Neural cell (in vitro differentiated cells): Measurements from ENCODE around the gene LRMDA. TPM values are rescaled to one million over a fixed set of nuclear protein-coding genes. Genes with fewer than 3 reads are reported as not detected.

ENCODE experiments used
- H2AFZ ChIP-seq: fragments of 200-600, 300-800 bp; sonication (generic), shearing (Covaris generic); 2 replicates; pipeline ENCODE4 v1.6.0; 2014; ENCODE audit warnings: low read depth, mild to moderate bottlenecking, antibody characterized with exemption, low read length, moderate library complexity
- H3F3A ChIP-seq: fragments of 200-600 bp; shearing (Covaris generic); 2 replicates; pipeline ENCODE4 v1.6.1; 2016; ENCODE audit warnings: mild to moderate bottlenecking, moderate library complexity, mixed read lengths, antibody characterized with exemption, low read length; ENCODE audit not compliant: insufficient read depth, poor library complexity, severe bottlenecking
- H3K27ac ChIP-seq: fragments of 200-600, 300-800 bp; sonication (generic), shearing (Covaris generic); 2 replicates; pipeline ENCODE4 v1.5.1; 2014; ENCODE audit warnings: mild to moderate bottlenecking, low read length, moderate library complexity
- H3K27me3 ChIP-seq: fragments of 300-800, 200-600 bp; sonication (generic), shearing (Covaris generic); 2 replicates; pipeline ENCODE4 v1.6.0; 2014; ENCODE audit warnings: mild to moderate bottlenecking, low read depth, low read length, moderate library complexity; ENCODE audit not compliant: insufficient read depth
- H3K36me3 ChIP-seq: fragments of 300-800, 200-600 bp; sonication (generic), shearing (Covaris generic); 2 replicates; pipeline ENCODE4 v1.5.1; 2014; ENCODE audit warnings: mild to moderate bottlenecking, antibody characterized with exemption, low read length, moderate library complexity; ENCODE audit not compliant: insufficient read depth
- H3K4me2 ChIP-seq: fragments of 300-800, 200-600 bp; sonication (generic), shearing (Covaris generic); 2 replicates; pipeline ENCODE4 v1.6.0; 2014; ENCODE audit warnings: mild to moderate bottlenecking, low read length
- H3K4me3 ChIP-seq: fragments of 300-800, 200-600 bp; sonication (generic), shearing (Covaris generic); 2 replicates; pipeline ENCODE4 v1.5.1; 2014; ENCODE audit warnings: mild to moderate bottlenecking, low read length, moderate library complexity
- H3K79me2 ChIP-seq: fragments of 200-600 bp; shearing (Covaris generic); replicated peaks from 2 replicates; pipeline ENCODE4 v1.6.0; 2014; ENCODE audit warnings: mild to moderate bottlenecking, low read length, moderate library complexity; ENCODE audit not compliant: insufficient read depth
- H3K9ac ChIP-seq: fragments of 300-800, 200-600 bp; sonication (generic), shearing (Covaris generic); 2 replicates; pipeline ENCODE4 v1.6.1; 2016; ENCODE audit warnings: mild to moderate bottlenecking, low read length, mixed read lengths
- H3K9me2 ChIP-seq: fragments of 200-600 bp; shearing (Covaris generic); 2 replicates; pipeline ENCODE4 v1.6.1; 2016; ENCODE audit warnings: mild to moderate bottlenecking, low read length, mixed read lengths; ENCODE audit not compliant: insufficient read depth
- H3K9me3 ChIP-seq: fragments of 200-600, 300-800 bp; sonication (generic), shearing (Covaris generic); 2 replicates; pipeline ENCODE4 v1.6.1; 2016; ENCODE audit warnings: mild to moderate bottlenecking, mixed run types, low read length, moderate library complexity, mixed read lengths
- H4K20me1 ChIP-seq: fragments of 200-600 bp; shearing (Covaris generic); 2 replicates; pipeline ENCODE4 v1.6.1; 2016; ENCODE audit warnings: mild to moderate bottlenecking, mixed run types; ENCODE audit not compliant: insufficient read depth
- CTCF ChIP-seq: fragments of 450-650 bp; IDR thresholded peaks from 2 replicates; pipeline ENCODE4 v1.5.1; 2014; ENCODE audit warnings: antibody characterized with exemption, mild to moderate bottlenecking, moderate library complexity; ENCODE audit not compliant: poor library complexity, severe bottlenecking
- EP300 ChIP-seq: fragments of 450-650 bp; conservative IDR thresholded peaks from 2 replicates; pipeline ENCODE4 v1.6.1; 2014; ENCODE audit warnings: antibody characterized with exemption, mild to moderate bottlenecking, moderate library complexity; ENCODE audit not compliant: poor library complexity, severe bottlenecking
- EZH2 ChIP-seq: fragments of 200-600, 300-800 bp; shearing (Covaris generic), sonication (generic); IDR thresholded peaks from 2 replicates; pipeline ENCODE4 v1.6.1; 2014; ENCODE audit warnings: antibody characterized with exemption, low read length, borderline replicate concordance, mild to moderate bottlenecking; ENCODE audit not compliant: insufficient read depth, poor library complexity, severe bottlenecking
- MXI1 ChIP-seq: fragments of 450-650 bp; conservative IDR thresholded peaks from 2 replicates; pipeline ENCODE4 v1.6.1; 2014; ENCODE audit warnings: antibody characterized with exemption, mild to moderate bottlenecking; ENCODE audit not compliant: poor library complexity, severe bottlenecking
- POLR2AphosphoS5 ChIP-seq: IDR thresholded peaks from 2 replicates; pipeline ENCODE4 v1.6.1; 2012
- RAD21 ChIP-seq: fragments of 450-650 bp; conservative IDR thresholded peaks from 2 replicates; pipeline ENCODE4 v1.6.1; 2014; ENCODE audit warnings: antibody characterized with exemption, mild to moderate bottlenecking, moderate library complexity
- SMC3 ChIP-seq: fragments of 450-650 bp; conservative IDR thresholded peaks from 2 replicates; pipeline ENCODE4 v1.6.1; 2014; ENCODE audit warnings: antibody characterized with exemption, mild to moderate bottlenecking, moderate library complexity; ENCODE audit not compliant: poor library complexity
- TAF1 ChIP-seq: IDR thresholded peaks from 2 replicates; pipeline ENCODE4 v1.6.1; 2012; ENCODE audit warnings: low read depth
- polyA plus RNA-seq: library from polyadenylated mRNA; depleted of rRNA; stranded (reverse); fragments of >200 nt; gene quantifications from 2 replicates; pipeline ENCODE4 v1.2.3, GENCODE V29; 2014
- TF ChIP-seq, protein P1 (sequence below): IDR thresholded peaks from 2 replicates; pipeline ENCODE4 v1.6.1; 2012; ENCODE audit warnings: borderline replicate concordance

Gene LRMDA
- polyA plus RNA-seq, 1 donor from 2014 or later: 5.6 TPM

DNA sequence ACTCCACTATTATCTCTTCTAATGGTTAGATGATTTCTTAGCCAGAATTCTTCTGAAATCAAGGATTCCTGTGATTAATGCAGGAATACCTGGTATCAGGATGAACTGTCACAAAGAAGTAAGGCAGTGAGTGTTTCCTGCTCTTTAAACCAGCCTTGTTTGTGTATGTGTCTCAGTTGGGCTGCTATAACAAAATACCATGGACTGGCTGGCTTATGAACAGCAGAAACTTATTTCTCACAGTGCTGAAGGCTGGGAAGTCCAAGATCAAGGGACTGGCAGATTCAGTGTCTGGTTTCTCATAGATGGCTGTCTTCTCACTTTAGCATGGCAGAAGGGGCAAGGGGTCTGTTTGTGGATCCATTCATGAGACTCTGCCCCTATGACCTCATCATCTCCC lies 42.7 kb downstream of the LRMDA start:
- Histone ChIP-seq H3K4me2 (no peak overlapping the region), H3K36me3 (no peaks in the 10 kb centered on the region), H3F3A (no peaks in the 10 kb centered on the region), H3K9me3 (peaks cover 12% of the 10 kb centered on the region), H3K27ac (no peak overlapping the region), H3K9me2 (no peaks in the 10 kb centered on the region), H3K79me2 (no peaks in the 10 kb centered on the region), H3K27me3 (no peaks in the 10 kb centered on the region), H3K4me3 (no peak overlapping the region), H3K9ac (no peak overlapping the region), H2AFZ (no peak overlapping the region), H4K20me1 (no peaks in the 10 kb centered on the region)
- TF ChIP-seq, protein P1, sequence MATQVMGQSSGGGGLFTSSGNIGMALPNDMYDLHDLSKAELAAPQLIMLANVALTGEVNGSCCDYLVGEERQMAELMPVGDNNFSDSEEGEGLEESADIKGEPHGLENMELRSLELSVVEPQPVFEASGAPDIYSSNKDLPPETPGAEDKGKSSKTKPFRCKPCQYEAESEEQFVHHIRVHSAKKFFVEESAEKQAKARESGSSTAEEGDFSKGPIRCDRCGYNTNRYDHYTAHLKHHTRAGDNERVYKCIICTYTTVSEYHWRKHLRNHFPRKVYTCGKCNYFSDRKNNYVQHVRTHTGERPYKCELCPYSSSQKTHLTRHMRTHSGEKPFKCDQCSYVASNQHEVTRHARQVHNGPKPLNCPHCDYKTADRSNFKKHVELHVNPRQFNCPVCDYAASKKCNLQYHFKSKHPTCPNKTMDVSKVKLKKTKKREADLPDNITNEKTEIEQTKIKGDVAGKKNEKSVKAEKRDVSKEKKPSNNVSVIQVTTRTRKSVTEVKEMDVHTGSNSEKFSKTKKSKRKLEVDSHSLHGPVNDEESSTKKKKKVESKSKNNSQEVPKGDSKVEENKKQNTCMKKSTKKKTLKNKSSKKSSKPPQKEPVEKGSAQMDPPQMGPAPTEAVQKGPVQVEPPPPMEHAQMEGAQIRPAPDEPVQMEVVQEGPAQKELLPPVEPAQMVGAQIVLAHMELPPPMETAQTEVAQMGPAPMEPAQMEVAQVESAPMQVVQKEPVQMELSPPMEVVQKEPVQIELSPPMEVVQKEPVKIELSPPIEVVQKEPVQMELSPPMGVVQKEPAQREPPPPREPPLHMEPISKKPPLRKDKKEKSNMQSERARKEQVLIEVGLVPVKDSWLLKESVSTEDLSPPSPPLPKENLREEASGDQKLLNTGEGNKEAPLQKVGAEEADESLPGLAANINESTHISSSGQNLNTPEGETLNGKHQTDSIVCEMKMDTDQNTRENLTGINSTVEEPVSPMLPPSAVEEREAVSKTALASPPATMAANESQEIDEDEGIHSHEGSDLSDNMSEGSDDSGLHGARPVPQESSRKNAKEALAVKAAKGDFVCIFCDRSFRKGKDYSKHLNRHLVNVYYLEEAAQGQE: no peak
- TF ChIP-seq CTCF: no peak
- TF ChIP-seq SMC3: no peak
- no peak for TF ChIP-seq MXI1
- TF ChIP-seq TAF1: no peak
- TF ChIP-seq EZH2: no peak
- TF ChIP-seq POLR2AphosphoS5: no peak
- no peak for TF ChIP-seq RAD21
- no peak for TF ChIP-seq EP300

- H3K4me2 ChIP-seq: no peak overlapping the region
- peaks cover 12% of the 10 kb centered on the region for H3K9me3 ChIP-seq
- H3K36me3 ChIP-seq: no peaks in the 10 kb centered on the region
- no peaks in the 10 kb centered on the region for H3K9me2 ChIP-seq
- no peaks in the 10 kb centered on the region for H4K20me1 ChIP-seq
- H3K27ac ChIP-seq: no peak overlapping the region
- H2AFZ ChIP-seq: no peak overlapping the region
- H3K79me2 ChIP-seq: no peaks in the 10 kb centered on the region
- no peaks in the 10 kb centered on the region for H3K27me3 ChIP-seq
- H3F3A ChIP-seq: no peaks in the 10 kb centered on the region
- TF ChIP-seq POLR2AphosphoS5: no peak
- no peak for TF ChIP-seq MXI1
- TF ChIP-seq SMC3: no peak
- TF ChIP-seq TAF1: no peak
- TF ChIP-seq RAD21: no peak
- no peak for TF ChIP-seq EP300
- no peak for TF ChIP-seq EZH2
- no peak overlapping the region for H3K9ac ChIP-seq
- H3K4me3 ChIP-seq: no peak overlapping the region
These were observed 44.2 kb downstream of the LRMDA start for GRCh38 chr10:75475460-75476182.
